Endothelial cell of umbilical vein (primary cell): ENCODE measurements around the gene SCAMP1. TPM values are rescaled to one million over a fixed set of nuclear protein-coding genes. Genes with fewer than 3 reads are reported as not detected.

Experiments used
- BruUV-seq: library from RNA; stranded (reverse); fragments of 400-500 nt; replicated peaks from 2 replicates; lab custom pipeline; 2021; lab: Mats Ljungman, UMichigan
- CTCF ChIA-PET: fragments of 300-600, 350-600 bp; sonication (Branson Sonifier 250); formaldehyde crosslinking; loops from one replicate; lab custom pipeline; 2021; ENCODE audit warnings: antibody characterized with exemption, inconsistent platforms; lab: Charles Lee
- POLR2A ChIA-PET: fragments of 300-600, 350-600 bp; sonication (Branson Sonifier 250); formaldehyde crosslinking; loops from one replicate; lab custom pipeline; 2021; ENCODE audit warnings: antibody characterized with exemption, inconsistent platforms; lab: Charles Lee
- DNase-seq: peaks from one replicate; pipeline ENCODE4 v3.0.0-alpha.2; 2011; ENCODE audit warnings: low read depth, low spot score
- FAIRE-seq: peaks from 2 replicates; lab custom pipeline; 2011; peaks lifted over from hg19 to GRCh38; lab: Jason Lieb, UNC
- H2AFZ ChIP-seq: 2 replicates; pipeline ENCODE4 v1.6.0; 2012; ENCODE audit warnings: low read depth, low read length, control low read depth, inconsistent platforms
- H3K27ac ChIP-seq: 2 replicates; pipeline ENCODE4 v1.5.1; 2011; ENCODE audit warnings: low read depth, mild to moderate bottlenecking, control low read depth, low read length, moderate library complexity; ENCODE audit not compliant: insufficient read depth
- H3K27me3 ChIP-seq, 2 experiments: 2 replicates each; pipeline versions ENCODE4 v1.6.0 to v1.6.1; 2011; ENCODE audit warnings: low read length in 2 of 2, mixed read lengths in 1 of 2; ENCODE audit not compliant: control insufficient read depth in 2 of 2, insufficient read depth in 2 of 2
- H3K36me3 ChIP-seq, 2 experiments: 2 replicates in 1 of 2; 3 replicates in 1 of 2; pipeline ENCODE4 v1.5.1; 2011; ENCODE audit warnings: low read length in 2 of 2, mild to moderate bottlenecking in 1 of 2, moderate library complexity in 1 of 2; ENCODE audit not compliant: control insufficient read depth in 2 of 2, insufficient read depth in 2 of 2; ENCODE audit errors: extremely low read depth in 1 of 2
- H3K4me1 ChIP-seq: 3 replicates; pipeline ENCODE4 v1.5.1; 2011; ENCODE audit warnings: mild to moderate bottlenecking, low read length; ENCODE audit not compliant: control insufficient read depth, insufficient read depth; ENCODE audit errors: extremely low read depth
- H3K4me2 ChIP-seq: 2 replicates; pipeline ENCODE4 v1.6.1; 2011; ENCODE audit warnings: low read length, control low read depth, mixed read lengths; ENCODE audit not compliant: insufficient read depth
- H3K4me3 ChIP-seq, 3 experiments: fragments of 200-600 bp in 1 of 3; sonication (generic), shearing (Covaris generic) in 1 of 3; replicated peaks in 1 of 3; 2 replicates each; pipeline ENCODE4 v1.5.1; 2011 to 2016; ENCODE audit warnings: control low read depth in 3 of 3, low read length in 3 of 3, mild to moderate bottlenecking in 2 of 3, inconsistent platforms in 1 of 3, low read depth in 1 of 3, moderate library complexity in 1 of 3; ENCODE audit not compliant: insufficient read depth in 1 of 3
- H3K79me2 ChIP-seq: 2 replicates; pipeline ENCODE4 v1.6.0; 2012; ENCODE audit warnings: low read length, inconsistent platforms; ENCODE audit not compliant: control insufficient read depth, insufficient read depth
- H3K9ac ChIP-seq: replicated peaks from 2 replicates; pipeline ENCODE3; 2011; ENCODE audit warnings: low read length, control low read depth; ENCODE audit not compliant: insufficient read depth; ENCODE audit errors: extremely low read depth
- H3K9me1 ChIP-seq: replicated peaks from 3 replicates; pipeline ENCODE4 v1.6.0; 2011; ENCODE audit warnings: mild to moderate bottlenecking, low read length; ENCODE audit not compliant: control insufficient read depth, insufficient read depth; ENCODE audit errors: extremely low read depth
- H3K9me3 ChIP-seq: replicated peaks from 2 replicates; pipeline ENCODE4 v1.5.1; 2012; ENCODE audit warnings: low read length, inconsistent platforms; ENCODE audit not compliant: control insufficient read depth, insufficient read depth
- H4K20me1 ChIP-seq: replicated peaks from 2 replicates; pipeline ENCODE3; 2011; ENCODE audit warnings: mild to moderate bottlenecking, low read length; ENCODE audit not compliant: control insufficient read depth, insufficient read depth; ENCODE audit errors: extremely low read depth
- CTCF ChIP-seq, 2 donors: IDR thresholded peaks; 1 replicate in 1 of 2; 2 replicates in 1 of 2; pipeline ENCODE4 v1.5.1; 2011; ENCODE audit warnings: low read length in 2 of 2, mild to moderate bottlenecking in 2 of 2, moderate library complexity in 2 of 2, control low read depth in 1 of 2, inconsistent platforms in 1 of 2, low read depth in 1 of 2; ENCODE audit not compliant: insufficient read depth in 1 of 2; ENCODE audit errors: extremely low read depth in 1 of 2
- EZH2 ChIP-seq: IDR thresholded peaks from 2 replicates; pipeline ENCODE4 v1.6.1; 2012; ENCODE audit warnings: borderline replicate concordance, low read depth, mild to moderate bottlenecking, moderate library complexity, low read length, inconsistent platforms; ENCODE audit not compliant: severe bottlenecking
- FOS ChIP-seq: IDR thresholded peaks from 2 replicates; pipeline ENCODE4 v1.6.1; 2011; ENCODE audit warnings: mild to moderate bottlenecking, low read length, moderate library complexity, borderline replicate concordance; ENCODE audit not compliant: insufficient read depth
- GATA2 ChIP-seq: IDR thresholded peaks from 2 replicates; pipeline ENCODE4 v1.7.0; 2011; ENCODE audit warnings: low read depth, mild to moderate bottlenecking, moderate library complexity, mixed read lengths, low read length; ENCODE audit not compliant: insufficient read length, insufficient read depth
- JUN ChIP-seq: IDR thresholded peaks from 2 replicates; pipeline ENCODE4 v1.6.1; 2011; ENCODE audit warnings: borderline replicate concordance, low read depth; ENCODE audit not compliant: insufficient read length, insufficient read depth
- MAX ChIP-seq: IDR thresholded peaks from 2 replicates; pipeline ENCODE4 v1.6.1; 2011; ENCODE audit not compliant: insufficient read depth, insufficient read length
- MYC ChIP-seq: IDR thresholded peaks from one replicate; pipeline ENCODE4 v1.6.1; 2011; ENCODE audit warnings: mild to moderate bottlenecking, low read depth, low read length
- POLR2A ChIP-seq: IDR thresholded peaks from 2 replicates; pipeline ENCODE4 v1.6.1; 2012; ENCODE audit warnings: low read depth, mild to moderate bottlenecking, control low read depth, low read length
- POLR2AphosphoS5 ChIP-seq: IDR thresholded peaks from 2 replicates; pipeline ENCODE4 v1.6.1; 2012; ENCODE audit warnings: low read depth, mild to moderate bottlenecking, control low read depth, low read length, moderate library complexity; ENCODE audit not compliant: insufficient read depth
- dilution Hi-C: fragments of 300-500 bp; cut with MboI; formaldehyde crosslinking; loops from one replicate; pipeline ENCODE4 v1.15.0; 2019; ENCODE audit warnings: low sequenced_read_pairs; ENCODE audit not compliant: extremely low pct_ligation_motif_present
- intact Hi-C: fragments of 100-400 bp; cut with micrococcal nuclease; formaldehyde crosslinking; loops from one replicate; pipeline ENCODE4 v1.10.0; 2022
- polyA plus RNA-seq, 4 experiments: library from polyadenylated mRNA; depleted of rRNA in 3 of 4; stranded (reverse) in 3 of 4; unstranded in 1 of 4; fragments of >200 nt; gene quantifications; 2 replicates each; pipeline versions ENCODE4 v1.2.1 to v1.2.3, GENCODE V29; 2011 to 2012; ENCODE audit warnings: missing spikeins in 1 of 4
- total RNA-seq: library from RNA; stranded (reverse); gene quantifications from 2 replicates; pipeline ENCODE4 v1.2.3, GENCODE V29; 2021

The SCAMP1 gene
- total and polyA plus RNA-seq, 2 donors (not counting 3 experiments of a cell fraction or from before 2014, with no cell fraction given) = 13.7 to 29.0 TPM

DNA sequence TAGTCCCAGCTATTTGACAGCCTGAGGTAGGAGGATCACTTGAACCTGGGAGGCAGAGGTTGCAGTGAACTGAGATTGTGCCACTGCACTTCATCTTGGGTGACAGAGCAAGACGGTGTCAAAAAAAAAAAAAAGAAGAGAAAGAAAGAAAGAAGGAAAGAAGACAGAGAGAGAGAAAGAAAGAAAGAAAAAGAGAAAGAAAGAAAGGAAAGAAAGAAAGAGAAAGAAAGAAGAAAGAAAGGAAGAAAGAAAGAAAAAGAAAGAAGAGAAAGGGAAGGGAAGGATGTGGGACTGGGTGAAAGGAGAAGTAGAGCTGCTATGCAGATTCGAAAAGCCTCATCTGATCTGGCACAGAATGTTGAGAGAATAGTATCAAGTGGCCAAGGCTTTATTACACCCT is 23.7 kb upstream of the SCAMP1 start:
- intact Hi-C loops (no loop called here), dilution Hi-C loops (no loop called here)
- ChIA-PET POLR2A (no interaction called here), CTCF (interaction anchor here (1.2 kb wide), 1 partner anchor 16 kb away, joined by 3 read pairs; no protein-coding TSS in a partner anchor)
- no peaks in the 10 kb centered on the region for H4K20me1 ChIP-seq
- H3K9ac ChIP-seq = no peak overlapping the region
- H3K36me3 ChIP-seq = no peaks in the 10 kb centered on the region
- TF ChIP-seq EZH2 (no peak), FOS (no peak), POLR2AphosphoS5 (no peak), JUN (no peak), MAX (no peak)
- no peak overlapping the region for H3K27ac ChIP-seq
- no peaks in the 10 kb centered on the region for H3K79me2 ChIP-seq
- H3K27me3 ChIP-seq = peaks cover 0 to 6% of the 10 kb centered on the region in 2 experiments
- BruUV-seq = no TSS peak
- FAIRE-seq (no peak), DNase-seq (no peak)
- H3K9me3 ChIP-seq = no peaks in the 10 kb centered on the region
- no peaks in the 10 kb centered on the region for H3K4me1 ChIP-seq
- H2AFZ ChIP-seq = no peak overlapping the region
- no peak overlapping the region for H3K4me2 ChIP-seq
- H3K9me1 ChIP-seq = no peaks in the 10 kb centered on the region
- no peak overlapping the region for H3K4me3 ChIP-seq

- Histone ChIP-seq H4K20me1 (no peaks in the 10 kb centered on the region), H3K9ac (no peak overlapping the region), H3K9me3 (no peaks in the 10 kb centered on the region), H2AFZ (no peak overlapping the region), H3K4me1 (no peaks in the 10 kb centered on the region), H3K27ac (no peak overlapping the region), H3K36me3 (no peaks in the 10 kb centered on the region), H3K4me2 (no peak overlapping the region), H3K4me3 (no peak overlapping the region), H3K27me3 (peaks cover 0 to 3% of the 10 kb centered on the region in 2 experiments), H3K79me2 (no peaks in the 10 kb centered on the region), H3K9me1 (no peaks in the 10 kb centered on the region)
- POLR2A ChIA-PET = no interaction called here
- FAIRE-seq = no peak
- dilution Hi-C loops (no loop called here), intact Hi-C loops (no loop called here)
- BruUV-seq = no TSS peak
- DNase-seq = peak; percentile 14
- no peak for TF ChIP-seq POLR2A
- no peak for TF ChIP-seq POLR2AphosphoS5
- TF ChIP-seq JUN = no peak
- TF ChIP-seq MYC = no peak
- no peak for TF ChIP-seq GATA2
- no peak for TF ChIP-seq MAX
- TF ChIP-seq FOS = no peak
- no peak for TF ChIP-seq EZH2
- no peak for TF ChIP-seq CTCF (IDR thresholded peaks at IDR 0.05; ENCODE audit: extremely low read depth in 1 of 2, insufficient read depth in 1 of 2, low read depth in 1 of 2, low read length in 2 of 2)
- CTCF ChIA-PET = interaction anchor here (1.4 kb wide), 1 partner anchor 19 kb away, joined by 3 read pairs; no protein-coding TSS in a partner anchor
Measured at GRCh38 chr5:78339617-78340436, 20.6 kb upstream of the SCAMP1 start.
